PFSK-1 (cell line): ENCODE measurements around the gene N4BP2.

Experiments
- FOXP2 ChIP-seq: optimal IDR thresholded peaks from 2 replicates; pipeline ENCODE3; 2011; ENCODE audit warnings: borderline replicate concordance, control low read depth, inconsistent platforms; ENCODE audit not compliant: insufficient read depth; ENCODE audit errors: extremely low read length, extremely low read depth
- POLR2AphosphoS5 ChIP-seq: IDR thresholded peaks from 2 replicates; pipeline ENCODE4 v1.6.1; 2012; ENCODE audit warnings: low read depth, mild to moderate bottlenecking, control low read depth, low read length, moderate library complexity
- SIN3A ChIP-seq: IDR thresholded peaks from 2 replicates; pipeline ENCODE4 v1.6.1; 2012; ENCODE audit warnings: mild to moderate bottlenecking, low read length, moderate library complexity, borderline replicate concordance; ENCODE audit not compliant: insufficient read depth
- TF ChIP-seq, protein P1 (sequence below), 2 experiments: IDR thresholded peaks; 2 replicates each; pipeline versions ENCODE4 v1.6.1 to v1.8.0; 2011 to 2012; ENCODE audit warnings: low read depth in 2 of 2, low read length in 2 of 2, control low read depth in 1 of 2, inconsistent platforms in 1 of 2, mild to moderate bottlenecking in 1 of 2, moderate library complexity in 1 of 2; ENCODE audit not compliant: insufficient read depth in 1 of 2

DNA sequence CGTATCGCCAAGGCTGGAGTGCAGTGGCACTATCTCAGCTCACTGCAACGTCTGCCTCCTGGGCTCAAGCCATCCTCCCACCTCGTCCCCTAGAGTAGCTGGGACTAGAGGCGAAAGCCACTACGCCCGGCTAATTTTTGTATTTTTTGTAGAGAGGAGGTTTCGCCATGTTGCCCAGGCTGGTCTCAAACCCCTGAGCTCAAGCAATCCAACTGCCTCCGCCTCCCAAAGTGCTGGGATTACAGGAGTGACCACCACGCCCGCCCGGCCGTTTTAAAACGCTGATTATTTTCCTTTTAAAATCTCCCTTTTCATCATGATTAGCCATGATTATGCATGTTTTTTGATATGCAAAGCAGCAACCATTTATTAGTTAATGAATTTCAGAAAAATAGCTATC, 2.2 kb downstream of the N4BP2 start:
- TF ChIP-seq SIN3A (no peak), POLR2AphosphoS5 (no peak), FOXP2 (no peak)
- TF ChIP-seq, protein P1, sequence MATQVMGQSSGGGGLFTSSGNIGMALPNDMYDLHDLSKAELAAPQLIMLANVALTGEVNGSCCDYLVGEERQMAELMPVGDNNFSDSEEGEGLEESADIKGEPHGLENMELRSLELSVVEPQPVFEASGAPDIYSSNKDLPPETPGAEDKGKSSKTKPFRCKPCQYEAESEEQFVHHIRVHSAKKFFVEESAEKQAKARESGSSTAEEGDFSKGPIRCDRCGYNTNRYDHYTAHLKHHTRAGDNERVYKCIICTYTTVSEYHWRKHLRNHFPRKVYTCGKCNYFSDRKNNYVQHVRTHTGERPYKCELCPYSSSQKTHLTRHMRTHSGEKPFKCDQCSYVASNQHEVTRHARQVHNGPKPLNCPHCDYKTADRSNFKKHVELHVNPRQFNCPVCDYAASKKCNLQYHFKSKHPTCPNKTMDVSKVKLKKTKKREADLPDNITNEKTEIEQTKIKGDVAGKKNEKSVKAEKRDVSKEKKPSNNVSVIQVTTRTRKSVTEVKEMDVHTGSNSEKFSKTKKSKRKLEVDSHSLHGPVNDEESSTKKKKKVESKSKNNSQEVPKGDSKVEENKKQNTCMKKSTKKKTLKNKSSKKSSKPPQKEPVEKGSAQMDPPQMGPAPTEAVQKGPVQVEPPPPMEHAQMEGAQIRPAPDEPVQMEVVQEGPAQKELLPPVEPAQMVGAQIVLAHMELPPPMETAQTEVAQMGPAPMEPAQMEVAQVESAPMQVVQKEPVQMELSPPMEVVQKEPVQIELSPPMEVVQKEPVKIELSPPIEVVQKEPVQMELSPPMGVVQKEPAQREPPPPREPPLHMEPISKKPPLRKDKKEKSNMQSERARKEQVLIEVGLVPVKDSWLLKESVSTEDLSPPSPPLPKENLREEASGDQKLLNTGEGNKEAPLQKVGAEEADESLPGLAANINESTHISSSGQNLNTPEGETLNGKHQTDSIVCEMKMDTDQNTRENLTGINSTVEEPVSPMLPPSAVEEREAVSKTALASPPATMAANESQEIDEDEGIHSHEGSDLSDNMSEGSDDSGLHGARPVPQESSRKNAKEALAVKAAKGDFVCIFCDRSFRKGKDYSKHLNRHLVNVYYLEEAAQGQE (IDR thresholded peaks at IDR 0.05; ENCODE audit: insufficient read depth in 1 of 2, low read depth in 2 of 2, low read length in 2 of 2): no peak
